HG03103 (cell line): ENCODE results near the gene YTHDF1.
"Not testable (repeated sequence)": the region's sequence is repeated elsewhere in the genome, so short reads cannot be mapped to it uniquely, and the experiment has no call there.

Experiments
- ATAC-seq: cut with Tn5 transposase; IDR thresholded peaks from one replicate; pipeline ENCODE4 v1.9.1; 2021; ENCODE audit warnings: low read depth; ENCODE audit not compliant: unreplicated experiment

Gene YTHDF1

DNA sequence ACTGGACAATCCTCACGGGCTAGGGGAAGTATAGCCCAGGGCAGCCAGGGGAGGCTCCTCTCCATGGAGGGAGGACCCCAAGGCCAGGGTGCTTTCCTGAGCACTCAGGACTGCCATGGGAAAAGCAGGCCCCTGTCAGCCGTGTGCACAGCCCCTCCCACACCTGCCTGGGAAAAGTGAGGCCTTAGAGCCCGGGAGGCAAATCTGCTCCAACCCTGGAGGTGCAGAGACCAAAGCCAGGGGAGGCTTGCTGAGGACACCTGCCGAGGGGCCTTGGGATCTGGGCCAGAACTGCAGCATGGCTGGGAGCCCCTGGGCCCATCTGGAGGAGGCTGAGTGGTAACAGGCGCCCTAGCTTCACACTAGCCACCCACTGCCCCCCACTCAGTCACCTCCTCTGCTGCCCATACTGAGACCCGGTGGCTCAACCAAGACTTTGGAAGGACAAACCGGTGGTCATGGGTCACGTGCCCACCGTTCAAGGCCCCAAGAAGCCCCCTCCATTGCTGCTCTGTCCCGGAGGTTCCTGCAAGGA, 55.2 kb downstream of the YTHDF1 start:
- no peak for ATAC-seq

DNA sequence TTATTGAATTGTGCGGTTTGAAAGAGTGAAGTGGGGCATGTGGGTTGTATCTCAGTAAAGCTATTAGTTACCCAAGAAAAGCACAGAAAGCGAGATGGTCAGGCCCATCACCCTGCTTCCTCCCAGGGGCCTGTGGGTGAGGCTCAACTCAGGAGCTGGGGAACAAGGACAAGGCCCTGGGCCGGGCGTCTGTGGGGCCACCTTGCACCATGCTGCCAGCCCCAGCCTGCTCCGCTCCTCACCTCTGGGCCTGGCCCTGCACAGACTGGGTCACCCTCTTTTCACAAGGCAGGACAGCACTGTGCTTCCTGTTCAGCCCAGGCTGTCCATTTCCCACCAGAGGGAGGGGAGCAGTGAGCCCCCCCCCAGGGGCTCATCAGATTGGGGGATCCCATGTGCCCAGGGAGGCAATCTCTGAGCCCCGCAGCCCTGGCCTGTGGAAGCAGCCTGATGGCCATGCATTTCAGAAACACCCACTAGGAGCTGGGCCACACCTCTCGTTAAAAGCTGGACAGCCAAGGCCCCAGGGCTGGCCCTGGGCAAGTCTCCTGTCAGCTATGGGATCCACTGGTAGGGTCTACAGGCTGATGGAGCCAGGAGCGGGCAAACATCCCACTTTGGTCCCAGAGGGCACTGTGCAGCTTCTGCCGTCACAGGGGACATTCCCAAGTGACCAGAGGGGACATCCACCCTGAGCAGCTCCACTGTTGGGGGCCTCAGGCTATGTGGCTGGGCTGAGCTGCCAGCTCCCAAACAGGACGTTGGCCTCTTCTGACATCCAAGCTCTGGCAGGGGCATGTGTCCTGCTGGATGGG, 55.9 kb downstream of the YTHDF1 start:
- no peak for ATAC-seq

DNA sequence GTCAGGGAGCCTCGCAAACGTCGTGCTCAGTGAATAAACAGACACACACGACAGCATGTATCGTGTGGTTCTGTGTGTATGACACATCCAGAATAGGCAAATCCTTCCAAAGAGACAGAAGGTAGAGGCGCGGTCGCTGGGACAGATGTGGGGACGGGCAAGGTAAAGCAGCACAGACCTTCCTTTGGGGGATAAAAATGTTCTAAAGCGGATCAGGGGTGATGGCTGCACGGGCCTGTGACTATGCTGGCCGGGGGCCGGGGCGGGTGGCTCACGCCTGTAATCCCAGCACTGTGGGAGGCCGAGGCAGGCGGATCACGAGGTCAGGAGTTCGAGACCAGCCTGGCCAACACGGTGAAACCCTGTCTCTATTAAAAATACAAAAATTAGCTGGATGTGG, 56.7 kb downstream of the YTHDF1 start:
- not testable (repeated sequence) for ATAC-seq

DNA sequence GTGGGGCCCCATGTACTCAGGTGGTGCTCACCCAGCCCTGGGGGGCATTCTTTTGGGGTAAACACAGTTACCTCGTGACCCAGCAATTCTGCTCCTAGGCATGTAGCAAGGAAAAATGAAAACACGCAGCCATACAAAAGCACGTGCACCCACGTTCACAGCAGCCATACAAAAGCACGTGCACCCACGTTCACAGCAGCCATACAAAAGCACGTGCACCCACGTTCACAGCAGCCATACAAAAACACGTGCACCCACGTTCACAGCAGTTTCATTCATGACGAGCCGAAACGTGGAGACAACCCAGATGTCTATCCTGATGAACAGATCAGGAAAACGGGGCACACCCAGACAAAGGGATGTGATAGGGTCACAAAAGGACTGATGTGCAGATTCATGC, 57.1 kb downstream of the YTHDF1 start:
- ATAC-seq, result no peak

DNA sequence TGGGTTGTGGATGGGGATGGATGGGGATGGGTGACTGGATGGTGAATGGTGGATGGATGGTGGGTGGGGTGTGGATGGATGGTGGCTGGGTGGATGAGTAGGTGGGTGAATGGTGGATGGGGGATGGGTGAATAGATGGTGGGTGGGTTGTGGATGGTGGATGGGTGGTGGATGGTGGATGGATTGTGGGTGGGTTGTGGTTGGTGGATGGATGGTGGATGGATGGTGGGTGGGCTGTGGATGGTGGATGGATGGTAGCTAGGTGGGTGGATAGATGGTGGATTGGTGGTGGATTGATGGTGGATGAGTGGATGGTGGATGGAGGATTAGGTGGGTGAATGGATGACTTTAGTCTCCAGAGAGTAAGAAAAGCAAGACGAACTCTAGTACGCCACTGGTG, 57.6 kb downstream of the YTHDF1 start:
- ATAC-seq, result no peak

DNA sequence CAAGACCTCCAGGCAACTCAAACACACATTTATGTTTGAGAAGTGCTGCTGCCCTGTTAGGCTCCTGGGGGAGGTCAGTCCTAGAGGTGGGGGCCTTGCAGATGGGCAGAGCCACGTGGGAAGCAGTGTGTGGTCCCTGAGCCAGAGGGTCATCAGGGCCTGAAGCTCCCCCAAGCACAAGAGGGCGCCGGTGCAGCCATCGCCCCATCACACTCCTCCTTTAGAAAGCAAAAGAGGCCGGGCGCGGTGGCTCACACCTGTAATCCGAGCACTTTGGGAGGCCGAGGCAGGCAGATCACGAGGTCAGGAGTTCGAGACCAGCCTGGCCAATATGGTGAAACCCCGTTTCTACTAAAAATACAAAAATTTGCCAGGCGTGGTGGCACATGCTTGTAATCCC, 58.5 kb downstream of the YTHDF1 start:
- ATAC-seq, result not testable (repeated sequence)

DNA sequence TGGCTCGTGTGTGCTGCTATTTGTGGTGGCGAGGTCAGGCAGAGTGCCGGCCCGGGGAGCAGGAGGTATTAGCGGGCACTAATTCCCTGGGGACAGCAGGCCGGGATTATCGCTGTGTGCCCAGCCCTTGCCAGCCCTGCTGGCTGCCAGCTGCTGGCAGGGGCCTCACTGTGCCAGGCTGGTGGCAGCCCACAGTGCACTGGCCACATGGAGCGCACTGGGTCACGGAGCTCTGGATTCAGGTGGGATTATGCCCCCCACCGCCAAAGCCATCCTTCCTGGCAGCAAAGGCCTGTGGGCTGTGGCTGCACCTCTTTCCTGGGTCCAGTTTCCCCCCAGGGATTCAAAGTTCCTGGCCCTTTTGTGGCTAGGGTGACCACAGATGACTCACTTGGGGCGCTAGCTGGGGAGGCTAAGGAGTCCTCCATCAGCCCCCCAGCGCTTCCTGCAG, 59.7 kb downstream of the YTHDF1 start:
- no peak for ATAC-seq

DNA sequence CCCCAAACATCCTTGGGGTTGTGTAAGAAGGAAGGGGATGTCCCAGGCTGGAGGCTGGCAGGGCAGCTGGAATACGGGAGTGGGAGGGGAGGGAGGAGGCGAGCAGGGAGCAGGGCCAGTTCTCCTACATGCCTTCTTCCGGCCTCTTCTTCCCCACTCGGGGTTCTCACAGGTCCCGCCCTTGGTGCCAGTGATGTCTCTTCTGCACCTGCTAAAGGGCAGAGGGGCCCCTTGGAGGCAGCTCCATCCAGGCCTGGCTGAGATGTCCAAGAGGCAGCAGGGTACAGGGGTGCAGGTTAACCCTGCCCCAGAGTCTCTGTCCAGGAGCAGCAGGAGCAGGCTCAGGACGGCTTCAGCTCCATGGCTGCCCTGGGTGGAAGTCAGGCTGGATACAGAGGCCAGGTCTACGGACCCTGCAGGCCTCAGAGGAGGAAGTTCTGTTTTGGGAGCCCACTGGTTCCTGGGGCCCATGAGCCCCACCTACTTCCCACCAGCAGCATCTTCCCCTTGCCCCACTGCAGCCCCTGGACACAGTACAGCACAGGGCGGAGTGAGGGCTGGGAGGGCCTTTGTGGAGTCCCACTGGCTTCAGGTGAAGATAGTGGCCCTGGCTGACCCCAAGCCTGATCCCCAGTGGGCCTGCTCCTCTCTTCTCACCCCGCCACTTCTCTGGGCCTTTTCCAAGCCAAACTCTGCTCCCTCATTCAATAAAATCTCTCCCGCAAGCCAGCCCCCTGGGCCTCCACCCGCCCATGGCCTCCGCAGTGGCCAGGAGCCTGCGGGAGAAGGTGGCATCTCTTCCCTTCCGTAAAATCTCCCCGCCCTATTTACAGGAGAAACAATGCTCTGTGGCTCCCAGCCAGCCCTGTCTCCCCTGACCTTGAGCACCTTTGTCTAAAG, 60.4 kb downstream of the YTHDF1 start:
- no peak for ATAC-seq

DNA sequence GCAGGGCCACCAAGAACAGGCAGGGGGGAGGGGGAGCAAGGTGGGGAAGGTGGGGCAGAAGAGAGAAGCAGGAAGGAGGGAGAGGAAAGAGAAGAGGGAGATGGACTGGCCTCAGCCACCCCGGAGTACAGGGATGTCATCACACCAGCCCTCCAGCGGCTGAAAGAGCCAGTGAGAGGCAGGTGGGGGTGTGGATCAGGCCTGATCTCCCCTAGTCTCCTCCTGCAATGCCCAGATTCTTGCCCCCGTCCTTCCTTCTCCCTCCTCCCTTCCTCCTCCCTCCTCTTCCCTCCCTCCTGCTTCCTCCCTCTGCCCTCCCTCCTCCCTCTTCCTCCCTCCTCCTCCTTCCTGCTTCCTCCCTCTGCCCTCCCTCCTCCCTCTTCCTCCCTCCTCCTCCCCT, 61.5 kb downstream of the YTHDF1 start:
- no peak for ATAC-seq

DNA sequence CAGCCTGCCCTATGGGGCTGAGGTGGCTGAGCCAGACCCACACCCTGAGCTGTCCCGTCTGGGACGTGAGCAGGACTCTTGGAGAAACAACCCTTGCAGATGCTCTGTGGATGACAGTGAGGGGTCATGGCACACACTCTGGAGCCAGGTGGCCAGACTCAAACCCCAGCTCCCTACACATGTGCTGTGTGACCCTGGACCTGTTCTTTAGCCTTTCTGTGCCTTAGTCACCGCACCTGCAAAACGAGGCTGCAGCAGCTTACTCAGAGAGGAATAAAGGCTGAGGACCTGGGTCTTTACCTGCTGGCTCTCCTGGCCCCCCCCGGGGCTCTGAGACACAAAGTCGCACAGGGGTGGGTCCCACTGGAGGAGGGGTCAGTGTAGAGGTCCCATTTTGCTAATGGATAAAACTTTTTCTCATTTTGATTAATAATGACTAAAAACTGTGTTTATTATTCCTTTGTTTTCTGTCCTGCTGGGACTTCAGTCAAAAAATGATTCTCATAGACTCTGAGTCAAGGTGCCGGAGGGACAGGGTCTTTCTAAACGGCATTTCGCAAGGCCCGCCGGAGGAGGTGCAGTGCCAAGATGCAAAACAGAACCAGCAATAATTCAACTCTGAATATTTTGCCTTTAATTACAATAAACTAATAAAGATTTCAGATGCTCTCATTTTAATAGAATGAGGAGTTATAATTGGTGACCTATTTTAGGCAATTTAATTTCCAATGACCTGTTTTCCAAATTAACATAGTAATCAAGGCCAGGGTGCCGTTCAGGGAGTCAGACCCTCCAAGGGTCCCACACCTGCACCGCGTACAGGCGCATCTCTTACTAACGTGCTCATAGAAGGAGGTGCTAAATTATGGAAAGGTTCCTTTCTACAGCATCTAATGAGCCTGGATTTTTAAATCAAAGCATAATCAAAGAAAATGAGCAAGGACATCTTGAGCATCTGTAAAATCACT, 62.4 kb downstream of the YTHDF1 start:
- no peak for ATAC-seq

DNA sequence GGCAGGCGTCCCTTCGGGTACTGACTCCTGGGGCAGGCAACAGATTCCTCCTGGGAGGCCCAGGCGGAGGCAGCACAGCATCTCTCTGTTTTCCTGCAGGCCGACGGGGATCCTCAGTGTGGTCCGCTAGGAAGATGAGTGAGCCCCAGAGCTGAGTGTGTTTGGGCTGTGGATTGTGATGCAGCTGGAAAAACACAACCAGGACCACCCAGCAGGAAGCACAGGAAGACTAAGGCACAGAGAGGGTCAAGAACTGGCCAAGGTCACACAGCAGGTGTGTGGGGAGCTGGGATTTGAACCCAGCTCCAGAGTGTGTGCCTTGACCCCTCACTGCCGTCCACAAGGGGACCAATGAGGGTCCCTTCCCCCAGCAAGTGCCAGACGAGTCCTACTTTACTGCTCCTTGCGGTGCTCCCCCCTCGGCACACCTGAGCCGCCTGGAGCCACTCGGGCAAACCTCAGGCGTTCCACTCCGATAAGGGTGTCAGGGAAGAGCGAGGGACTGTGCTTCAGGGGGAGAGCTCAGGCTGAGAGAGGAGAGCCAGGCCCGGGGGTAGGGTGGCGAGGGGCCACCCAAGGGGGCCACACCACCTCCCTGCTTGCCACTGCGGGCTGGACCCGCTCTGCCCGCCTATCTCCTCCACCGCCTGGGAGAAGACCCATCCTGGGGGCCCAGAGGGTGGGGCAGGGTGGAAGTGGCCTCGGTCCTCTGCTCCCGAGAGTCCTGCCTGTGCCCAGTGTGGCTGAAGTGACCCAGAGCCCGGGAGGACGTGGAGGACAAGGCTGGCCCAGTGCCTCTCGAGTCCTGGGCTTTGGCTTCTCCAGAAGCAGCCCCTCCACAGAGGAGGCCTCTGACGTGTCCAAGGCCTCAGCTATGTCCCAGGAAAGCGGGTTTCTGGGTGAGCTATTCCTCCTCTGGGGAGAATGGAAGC, 63.3 kb downstream of the YTHDF1 start:
- no peak for ATAC-seq

DNA sequence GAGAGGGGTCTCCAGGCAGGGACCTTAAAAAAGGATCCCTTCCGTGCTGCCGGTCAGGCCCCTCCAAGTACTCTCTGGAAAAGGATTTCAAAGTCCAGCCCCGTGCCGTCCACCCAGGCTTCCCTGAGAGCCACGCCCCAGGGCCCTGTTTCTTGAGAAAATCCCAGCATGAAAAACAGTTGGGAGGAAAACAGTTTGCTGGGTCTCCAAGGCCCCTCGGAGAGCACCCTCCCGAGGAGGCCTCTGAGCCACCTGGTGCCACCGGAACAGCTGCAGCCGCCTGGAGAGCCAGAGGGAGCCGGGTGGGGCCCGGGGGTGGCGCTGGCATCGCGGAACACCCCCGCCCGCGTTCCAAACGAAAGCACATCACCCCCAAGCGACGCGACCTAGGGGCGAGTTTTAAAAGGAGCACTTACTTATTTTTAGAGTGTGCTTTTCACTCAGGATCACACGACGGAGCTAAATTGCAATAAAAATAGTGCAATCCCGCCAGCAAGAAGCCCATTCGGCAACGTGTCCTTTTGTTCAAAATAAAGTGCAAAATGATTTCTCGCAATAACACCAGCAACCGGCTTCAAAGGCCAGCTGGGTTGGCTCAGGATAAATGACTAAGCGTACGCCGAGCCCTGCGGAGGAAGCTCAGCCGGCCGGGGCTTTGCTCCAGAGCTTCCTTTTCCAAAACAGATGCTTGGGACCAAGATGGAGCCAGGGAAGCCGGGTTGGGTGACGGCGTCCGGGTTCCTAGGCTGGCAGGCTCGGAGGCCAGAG, 64.2 kb downstream of the YTHDF1 start:
- ATAC-seq, result no peak

DNA sequence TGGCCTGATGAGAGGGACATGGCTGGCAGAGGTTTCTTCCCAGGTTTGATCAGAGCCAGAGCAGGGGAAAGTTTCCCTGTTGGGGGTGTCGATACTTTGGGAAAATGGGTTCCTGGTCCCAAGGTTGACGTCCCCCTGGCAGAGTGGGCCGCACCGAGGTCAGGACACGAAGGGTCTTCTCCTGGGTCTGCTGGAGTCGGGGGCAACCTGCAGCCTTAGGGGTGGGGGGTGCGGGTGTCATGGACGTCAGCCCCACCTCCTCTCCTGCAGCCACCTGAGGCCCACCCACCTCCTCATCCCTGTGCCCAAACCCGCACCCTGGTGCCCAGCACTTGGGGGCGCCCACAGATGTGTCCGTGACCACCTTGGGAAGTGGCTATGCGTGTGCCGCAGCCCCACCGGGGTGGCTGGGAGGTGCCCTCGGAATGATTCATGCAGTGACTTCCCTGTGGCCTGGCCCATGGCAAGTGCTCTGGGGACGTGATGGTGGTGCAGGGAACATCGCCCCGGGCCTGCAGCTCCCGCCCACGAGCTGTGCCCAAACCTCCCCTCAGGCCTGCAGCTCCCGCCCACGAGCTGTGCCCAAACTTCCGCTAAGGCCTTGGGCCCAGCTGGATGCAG, 64.9 kb downstream of the YTHDF1 start:
- no peak for ATAC-seq

DNA sequence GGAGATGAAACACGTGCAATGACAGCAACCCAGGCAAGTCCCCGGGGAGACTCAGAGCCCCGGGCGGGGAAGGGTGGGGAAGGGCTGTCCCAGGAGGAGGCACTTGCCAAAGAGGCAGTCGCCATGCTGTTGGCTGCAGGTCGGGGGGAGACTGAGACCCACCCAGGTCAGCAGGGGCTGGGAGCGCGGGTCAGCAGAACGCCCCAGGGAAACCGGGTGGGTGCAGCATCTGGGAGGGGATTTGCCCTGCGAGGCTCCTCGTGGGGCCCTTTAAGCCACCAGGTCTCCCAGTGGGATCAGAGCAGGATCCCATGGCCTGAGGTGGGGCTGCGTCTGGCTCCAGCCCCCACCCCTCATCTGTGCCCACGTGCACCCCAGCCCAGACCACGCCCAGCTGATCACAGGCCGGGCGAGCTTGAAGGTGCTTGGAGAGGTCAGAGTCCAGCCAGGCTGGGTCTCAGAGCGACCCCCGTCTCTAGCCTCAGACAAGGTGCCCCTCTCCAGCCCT, 65.5 kb downstream of the YTHDF1 start:
- ATAC-seq, result no peak

DNA sequence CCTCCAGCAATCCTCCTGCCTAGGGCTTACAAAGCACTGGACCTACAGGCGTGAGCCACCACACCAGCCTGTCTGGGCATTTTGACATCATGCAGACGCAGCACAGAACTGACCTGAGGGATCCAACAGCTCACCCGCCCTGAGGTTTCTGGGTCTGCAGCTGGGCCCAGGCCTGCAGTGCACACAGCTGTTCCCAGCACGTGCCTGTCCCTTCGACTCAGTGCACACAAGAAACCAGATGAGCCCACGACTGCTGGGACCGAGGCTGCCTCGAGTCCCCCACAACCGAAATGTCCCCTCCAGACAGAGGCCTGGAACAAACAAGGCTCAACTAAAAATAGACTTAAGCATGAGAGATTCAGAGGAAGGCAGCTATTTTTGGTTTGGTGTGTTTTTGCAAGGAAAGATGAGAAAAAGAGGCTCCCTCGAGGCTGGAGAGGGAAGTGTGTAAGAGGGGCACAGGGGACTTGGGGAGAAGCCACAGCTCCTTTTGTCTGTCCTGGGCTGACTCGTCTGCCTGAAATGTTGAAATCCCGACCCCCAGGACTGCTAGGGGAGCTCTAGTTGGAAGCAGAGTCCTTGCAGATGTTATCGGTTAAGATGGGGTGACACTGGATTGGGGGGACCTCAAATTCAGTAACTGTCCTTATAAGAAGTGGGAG, 66.3 kb downstream of the YTHDF1 start:
- no peak for ATAC-seq

DNA sequence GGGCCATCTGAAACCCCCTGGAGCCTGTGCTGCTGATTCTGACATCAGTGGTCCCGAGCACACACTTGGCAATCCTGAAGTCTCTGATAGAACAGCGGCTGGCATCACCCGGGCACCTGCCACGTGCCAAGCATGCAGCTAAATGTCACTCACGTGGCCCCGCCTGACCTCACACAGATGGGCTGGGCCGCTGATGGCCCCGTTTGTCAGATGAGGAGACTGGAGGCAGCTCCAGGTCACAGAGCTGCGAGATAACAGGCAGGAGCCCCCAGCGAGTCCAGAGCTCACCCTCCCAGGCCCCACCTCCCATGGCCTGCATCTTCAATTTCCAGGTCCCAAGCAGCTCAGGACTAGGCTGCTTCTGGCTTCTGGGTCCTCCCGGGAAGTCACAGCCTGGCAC, 67.2 kb downstream of the YTHDF1 start:
- ATAC-seq, result no peak

DNA sequence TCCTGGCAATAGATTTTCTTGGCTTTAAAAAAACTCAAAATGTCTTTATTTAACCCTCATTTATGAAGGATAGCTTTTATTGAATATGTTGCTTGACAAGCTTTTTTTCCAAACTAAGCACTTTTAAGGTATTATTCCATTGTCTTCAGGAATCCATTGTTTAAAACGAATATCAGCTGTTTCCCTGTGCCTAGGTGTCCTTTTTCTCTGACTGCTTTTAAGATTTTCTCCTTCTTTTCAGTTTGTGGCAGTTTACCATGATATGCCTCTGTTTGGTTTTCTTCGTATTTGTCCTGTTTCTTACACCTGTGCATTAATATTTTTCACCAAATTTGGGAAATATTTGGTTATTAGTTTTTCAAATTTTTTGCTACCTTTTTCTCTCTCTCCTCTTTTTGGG, 68.4 kb downstream of the YTHDF1 start:
- ATAC-seq, result no peak
